Endothelial cell of umbilical vein (primary cell): Measurements from ENCODE around the gene PTCH2. TPM values are rescaled to one million over a fixed set of nuclear protein-coding genes. Genes with fewer than 3 reads are reported as not detected.
"Not testable (repeated sequence)": the region's sequence is repeated elsewhere in the genome, so short reads cannot be mapped to it uniquely, and the experiment has no call there.

Experiments used
- BruUV-seq: library from RNA; stranded (reverse); fragments of 400-500 nt; replicated peaks from 2 replicates; lab custom pipeline; 2021; lab: Mats Ljungman, UMichigan
- CTCF ChIA-PET: fragments of 300-600, 350-600 bp; sonication (Branson Sonifier 250); formaldehyde crosslinking; loops from one replicate; lab custom pipeline; 2021; ENCODE audit warnings: antibody characterized with exemption, inconsistent platforms; lab: Charles Lee
- POLR2A ChIA-PET: fragments of 300-600, 350-600 bp; sonication (Branson Sonifier 250); formaldehyde crosslinking; loops from one replicate; lab custom pipeline; 2021; ENCODE audit warnings: antibody characterized with exemption, inconsistent platforms; lab: Charles Lee
- DNase-seq: peaks from one replicate; pipeline ENCODE4 v3.0.0-alpha.2; 2011; ENCODE audit warnings: low read depth, low spot score
- FAIRE-seq: peaks from 2 replicates; lab custom pipeline; 2011; peaks lifted over from hg19 to GRCh38; lab: Jason Lieb, UNC
- H2AFZ ChIP-seq: 2 replicates; pipeline ENCODE4 v1.6.0; 2012; ENCODE audit warnings: low read depth, low read length, control low read depth, inconsistent platforms
- H3K27ac ChIP-seq: 2 replicates; pipeline ENCODE4 v1.5.1; 2011; ENCODE audit warnings: low read depth, mild to moderate bottlenecking, control low read depth, low read length, moderate library complexity; ENCODE audit not compliant: insufficient read depth
- H3K27me3 ChIP-seq, 2 experiments: 2 replicates each; pipeline versions ENCODE4 v1.6.0 to v1.6.1; 2011; ENCODE audit warnings: low read length in 2 of 2, mixed read lengths in 1 of 2; ENCODE audit not compliant: control insufficient read depth in 2 of 2, insufficient read depth in 2 of 2
- H3K36me3 ChIP-seq, 2 experiments: 2 replicates in 1 of 2; 3 replicates in 1 of 2; pipeline ENCODE4 v1.5.1; 2011; ENCODE audit warnings: low read length in 2 of 2, mild to moderate bottlenecking in 1 of 2, moderate library complexity in 1 of 2; ENCODE audit not compliant: control insufficient read depth in 2 of 2, insufficient read depth in 2 of 2; ENCODE audit errors: extremely low read depth in 1 of 2
- H3K4me1 ChIP-seq: 3 replicates; pipeline ENCODE4 v1.5.1; 2011; ENCODE audit warnings: mild to moderate bottlenecking, low read length; ENCODE audit not compliant: control insufficient read depth, insufficient read depth; ENCODE audit errors: extremely low read depth
- H3K4me2 ChIP-seq: 2 replicates; pipeline ENCODE4 v1.6.1; 2011; ENCODE audit warnings: low read length, control low read depth, mixed read lengths; ENCODE audit not compliant: insufficient read depth
- H3K4me3 ChIP-seq, 3 experiments: fragments of 200-600 bp in 1 of 3; sonication (generic), shearing (Covaris generic) in 1 of 3; replicated peaks in 1 of 3; 2 replicates each; pipeline ENCODE4 v1.5.1; 2011 to 2016; ENCODE audit warnings: control low read depth in 3 of 3, low read length in 3 of 3, mild to moderate bottlenecking in 2 of 3, inconsistent platforms in 1 of 3, low read depth in 1 of 3, moderate library complexity in 1 of 3; ENCODE audit not compliant: insufficient read depth in 1 of 3
- H3K79me2 ChIP-seq: 2 replicates; pipeline ENCODE4 v1.6.0; 2012; ENCODE audit warnings: low read length, inconsistent platforms; ENCODE audit not compliant: control insufficient read depth, insufficient read depth
- H3K9ac ChIP-seq: replicated peaks from 2 replicates; pipeline ENCODE3; 2011; ENCODE audit warnings: low read length, control low read depth; ENCODE audit not compliant: insufficient read depth; ENCODE audit errors: extremely low read depth
- H3K9me1 ChIP-seq: replicated peaks from 3 replicates; pipeline ENCODE4 v1.6.0; 2011; ENCODE audit warnings: mild to moderate bottlenecking, low read length; ENCODE audit not compliant: control insufficient read depth, insufficient read depth; ENCODE audit errors: extremely low read depth
- H3K9me3 ChIP-seq: replicated peaks from 2 replicates; pipeline ENCODE4 v1.5.1; 2012; ENCODE audit warnings: low read length, inconsistent platforms; ENCODE audit not compliant: control insufficient read depth, insufficient read depth
- H4K20me1 ChIP-seq: replicated peaks from 2 replicates; pipeline ENCODE3; 2011; ENCODE audit warnings: mild to moderate bottlenecking, low read length; ENCODE audit not compliant: control insufficient read depth, insufficient read depth; ENCODE audit errors: extremely low read depth
- CTCF ChIP-seq, 2 donors: IDR thresholded peaks; 1 replicate in 1 of 2; 2 replicates in 1 of 2; pipeline ENCODE4 v1.5.1; 2011; ENCODE audit warnings: low read length in 2 of 2, mild to moderate bottlenecking in 2 of 2, moderate library complexity in 2 of 2, control low read depth in 1 of 2, inconsistent platforms in 1 of 2, low read depth in 1 of 2; ENCODE audit not compliant: insufficient read depth in 1 of 2; ENCODE audit errors: extremely low read depth in 1 of 2
- GATA2 ChIP-seq: IDR thresholded peaks from 2 replicates; pipeline ENCODE4 v1.7.0; 2011; ENCODE audit warnings: low read depth, mild to moderate bottlenecking, moderate library complexity, mixed read lengths, low read length; ENCODE audit not compliant: insufficient read length, insufficient read depth
- POLR2AphosphoS5 ChIP-seq: IDR thresholded peaks from 2 replicates; pipeline ENCODE4 v1.6.1; 2012; ENCODE audit warnings: low read depth, mild to moderate bottlenecking, control low read depth, low read length, moderate library complexity; ENCODE audit not compliant: insufficient read depth
- dilution Hi-C: fragments of 300-500 bp; cut with MboI; formaldehyde crosslinking; loops from one replicate; pipeline ENCODE4 v1.15.0; 2019; ENCODE audit warnings: low sequenced_read_pairs; ENCODE audit not compliant: extremely low pct_ligation_motif_present
- intact Hi-C: fragments of 100-400 bp; cut with micrococcal nuclease; formaldehyde crosslinking; loops from one replicate; pipeline ENCODE4 v1.10.0; 2022
- polyA plus RNA-seq, 4 experiments: library from polyadenylated mRNA; depleted of rRNA in 3 of 4; stranded (reverse) in 3 of 4; unstranded in 1 of 4; fragments of >200 nt; gene quantifications; 2 replicates each; pipeline versions ENCODE4 v1.2.1 to v1.2.3, GENCODE V29; 2011 to 2012; ENCODE audit warnings: missing spikeins in 1 of 4
- total RNA-seq: library from RNA; stranded (reverse); gene quantifications from 2 replicates; pipeline ENCODE4 v1.2.3, GENCODE V29; 2021

The PTCH2 gene
- total and polyA plus RNA-seq, 2 donors (not counting 3 experiments of a cell fraction or from before 2014, with no cell fraction given): 1.8 TPM

- Histone ChIP-seq H3K79me2 (peaks cover 33% of the 10 kb centered on the region), H3K27me3 (no peaks in the 10 kb centered on the region), H3K27ac (no peak overlapping the region), H3K36me3 (peaks cover 4 to 11% of the 10 kb centered on the region in 2 experiments), H4K20me1 (no peaks in the 10 kb centered on the region), H3K9me1 (no peaks in the 10 kb centered on the region), H3K9ac (no peak overlapping the region), H3K4me1 (peaks cover 22% of the 10 kb centered on the region), H3K4me2 (no peak overlapping the region), H3K9me3 (no peaks in the 10 kb centered on the region), H2AFZ (peak overlapping the region; percentile 52), H3K4me3 (no peak overlapping the region)
- intact Hi-C loops: loop anchor here (5.0 kb wide), 1 partner anchor 504 kb away; no protein-coding TSS in a partner anchor
- BruUV-seq: no TSS peak
- no peak for FAIRE-seq
- no peak for TF ChIP-seq CTCF (IDR thresholded peaks at IDR 0.05; ENCODE audit: extremely low read depth in 1 of 2, insufficient read depth in 1 of 2, low read depth in 1 of 2, low read length in 2 of 2)
- no peak for TF ChIP-seq GATA2
- no peak for TF ChIP-seq POLR2AphosphoS5
- dilution Hi-C loops: no loop called here
- ChIA-PET POLR2A (interaction anchor here (0.7 to 2.3 kb wide), 2 partner anchors 19 to 24 kb away, joined by 3 to 15 read pairs; partner anchors contain the start of gene RPS8), CTCF (interaction anchor here (0.6 to 3.5 kb wide), 6 partner anchors 11 to 397 kb away, joined by 3 to 57 read pairs (median 4); partner anchors contain the start of gene BTBD19)
- no peak for DNase-seq
These were observed 44.3 kb downstream of the PTCH2 start for GRCh38 chr1:44798481-44799365.

- H3K27ac ChIP-seq, DNase-seq, H3K4me2 ChIP-seq, H3K9me1 ChIP-seq, BruUV-seq, H4K20me1 ChIP-seq, H3K27me3 ChIP-seq, H2AFZ ChIP-seq, H3K9ac ChIP-seq, dilution Hi-C loops, H3K36me3 ChIP-seq, FAIRE-seq, H3K4me3 ChIP-seq, H3K9me3 ChIP-seq: not testable (repeated sequence)
- CTCF ChIA-PET: interaction anchor here (1.2 kb wide), 1 partner anchor 11 kb away, joined by 5 read pairs; no protein-coding TSS in a partner anchor
- intact Hi-C loops: loop anchor here (5.0 kb wide), 1 partner anchor 504 kb away; no protein-coding TSS in a partner anchor
- POLR2A ChIA-PET: interaction anchor here (1.0 kb wide), 1 partner anchor 10 kb away, joined by 4 read pairs; the partner anchor contains the start of gene BTBD19
- peaks cover 15% of the 10 kb centered on the region for H3K4me1 ChIP-seq
- peaks cover 25% of the 10 kb centered on the region for H3K79me2 ChIP-seq
These were observed 45.2 kb downstream of the PTCH2 start for GRCh38 chr1:44797886-44798285.
